Right lobe of liver (tissue), 6 donors: ENCODE data around the gene USH1C. TPM values are rescaled to one million over a fixed set of nuclear protein-coding genes. Genes with fewer than 3 reads are reported as not detected.

Experiments used
- ATAC-seq, 4 donors: fragments of 200-7000 bp; cut with Tn5 transposase; one replicate each; pipeline ENCODE4 v1.9.1; 2020; ENCODE audit warnings: mild to moderate bottlenecking in 4 of 4, moderate library complexity in 4 of 4
- DNase-seq, 3 donors: peaks; one replicate each; pipeline ENCODE4 v3.0.0-alpha.2; 2020
- H3K27ac ChIP-seq, 3 donors: fragments of 200-600 bp; one replicate each; pipeline ENCODE4 v1.8.0; 2022
- H3K27me3 ChIP-seq, 2 donors: fragments of 200-600 bp; one replicate each; pipeline ENCODE4 v1.8.0; 2022
- H3K36me3 ChIP-seq, 4 donors: fragments of 200-600 bp; sonication (generic) in 1 of 4; one replicate each; pipeline versions ENCODE4 v1.5.1 to v1.8.0; 2017 to 2022; ENCODE audit warnings: control low read depth in 1 of 4
- H3K4me1 ChIP-seq, 4 donors: fragments of 200-600 bp; sonication (generic) in 1 of 4; one replicate each; pipeline versions ENCODE4 v1.5.1 to v1.8.0; 2017 to 2022; ENCODE audit warnings: control low read depth in 1 of 4
- H3K4me3 ChIP-seq, 3 donors: fragments of 200-600 bp; one replicate each; pipeline ENCODE4 v1.8.0; 2022
- H3K9me3 ChIP-seq, 4 donors: fragments of 200-600 bp; sonication (generic) in 1 of 4; one replicate each; pipeline versions ENCODE4 v1.5.1 to v1.8.0; 2017 to 2022; ENCODE audit warnings: control low read depth in 1 of 4
- POLR2A ChIP-seq: fragments of 450-650 bp; IDR thresholded peaks from one replicate; pipeline ENCODE4 v1.6.1; 2017; ENCODE audit warnings: antibody characterized with exemption, mild to moderate bottlenecking
- WGBS: methylation state at CpG from one replicate; pipeline ENCODE4 v1.1.6; 2018; ENCODE audit warnings: low coverage, low lambda C conversion rate; ENCODE audit not compliant: insufficient coverage; ENCODE audit errors: missing lambda C conversion rate; 5-methylcytosine and 5-hydroxymethylcytosine counted together
- intact Hi-C, 2 donors: fragments of 100-400 bp; cut with DNase I; formaldehyde crosslinking; loops; one replicate each; pipeline versions ENCODE4 v1.11.2 to v1.14.1; 2022
- total RNA-seq, 6 experiments: library from RNA; depleted of rRNA in 2 of 6; stranded (reverse); fragments of >200 nt in 2 of 6; fragmentation: NEBNext Ultra II Directional in 3 of 6; extraction: Animal tissue kit (Norgen Biotek cat#: 25700) in 3 of 6; gene quantifications; one replicate each; pipeline versions ENCODE4 v1.1.0 to v1.2.4, GENCODE V29; 2016 to 2023
- TF ChIP-seq, protein P1 (sequence below), 4 donors: fragments of 200-600 bp in 3 of 4; fragments of 450-650 bp in 1 of 4; IDR thresholded peaks; one replicate each; pipeline versions ENCODE4 v1.5.1 to v1.8.0; 2016 to 2022; ENCODE audit warnings: antibody characterized with exemption in 4 of 4, mild to moderate bottlenecking in 2 of 4
- donor health status: DM: no; HTN: yes; CAD: no.
- donor health status: DM: no; HTN: no; CAD: no.
- donor health status: DM: no; HTN: no; CAD: no.
- donor health status: DM: no; HTN: yes; CAD: no.
- donor health status: DM: no; HTN: yes; CAD: no.

USH1C gene
- total RNA-seq, 6 experiments from 2014 or later: 0.15 to 1.2 (median 0.58) TPM

DNA sequence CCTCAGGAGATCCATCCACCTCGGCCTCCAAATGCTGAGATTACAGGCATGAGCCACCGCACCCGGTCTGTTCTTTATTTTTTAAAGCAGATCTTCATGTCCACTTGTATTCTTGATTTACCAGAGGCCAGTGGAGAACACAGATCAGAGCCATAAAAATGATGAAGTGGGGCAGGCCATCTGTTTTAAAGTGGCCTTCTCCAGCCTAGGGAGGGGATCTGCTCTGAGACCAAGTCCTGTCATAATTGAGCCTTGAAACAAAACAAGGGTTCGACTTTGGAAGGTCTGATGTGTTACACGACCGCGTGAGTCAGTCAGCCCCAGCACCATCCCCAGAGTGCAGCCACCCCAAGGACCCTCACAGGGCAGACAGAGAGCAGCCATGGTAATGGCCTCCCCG lies 95.1 kb downstream of the USH1C start:
- no peak for TF ChIP-seq POLR2A
- TF ChIP-seq, protein P1, sequence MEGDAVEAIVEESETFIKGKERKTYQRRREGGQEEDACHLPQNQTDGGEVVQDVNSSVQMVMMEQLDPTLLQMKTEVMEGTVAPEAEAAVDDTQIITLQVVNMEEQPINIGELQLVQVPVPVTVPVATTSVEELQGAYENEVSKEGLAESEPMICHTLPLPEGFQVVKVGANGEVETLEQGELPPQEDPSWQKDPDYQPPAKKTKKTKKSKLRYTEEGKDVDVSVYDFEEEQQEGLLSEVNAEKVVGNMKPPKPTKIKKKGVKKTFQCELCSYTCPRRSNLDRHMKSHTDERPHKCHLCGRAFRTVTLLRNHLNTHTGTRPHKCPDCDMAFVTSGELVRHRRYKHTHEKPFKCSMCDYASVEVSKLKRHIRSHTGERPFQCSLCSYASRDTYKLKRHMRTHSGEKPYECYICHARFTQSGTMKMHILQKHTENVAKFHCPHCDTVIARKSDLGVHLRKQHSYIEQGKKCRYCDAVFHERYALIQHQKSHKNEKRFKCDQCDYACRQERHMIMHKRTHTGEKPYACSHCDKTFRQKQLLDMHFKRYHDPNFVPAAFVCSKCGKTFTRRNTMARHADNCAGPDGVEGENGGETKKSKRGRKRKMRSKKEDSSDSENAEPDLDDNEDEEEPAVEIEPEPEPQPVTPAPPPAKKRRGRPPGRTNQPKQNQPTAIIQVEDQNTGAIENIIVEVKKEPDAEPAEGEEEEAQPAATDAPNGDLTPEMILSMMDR (IDR thresholded peaks at IDR 0.05): no peak
- 48% methylated on average over 2 of the region's 8 CpGs for WGBS
- Histone ChIP-seq H3K36me3 (no peaks in the 10 kb centered on the region), H3K4me3 (no peak overlapping the region), H3K27ac (no peak overlapping the region), H3K4me1 (no peaks in the 10 kb centered on the region), H3K27me3 (no peaks in the 10 kb centered on the region), H3K9me3 (no peaks in the 10 kb centered on the region)
- DNase-seq (no peak), ATAC-seq (no peak)
- intact Hi-C loops: no loop called here

DNA sequence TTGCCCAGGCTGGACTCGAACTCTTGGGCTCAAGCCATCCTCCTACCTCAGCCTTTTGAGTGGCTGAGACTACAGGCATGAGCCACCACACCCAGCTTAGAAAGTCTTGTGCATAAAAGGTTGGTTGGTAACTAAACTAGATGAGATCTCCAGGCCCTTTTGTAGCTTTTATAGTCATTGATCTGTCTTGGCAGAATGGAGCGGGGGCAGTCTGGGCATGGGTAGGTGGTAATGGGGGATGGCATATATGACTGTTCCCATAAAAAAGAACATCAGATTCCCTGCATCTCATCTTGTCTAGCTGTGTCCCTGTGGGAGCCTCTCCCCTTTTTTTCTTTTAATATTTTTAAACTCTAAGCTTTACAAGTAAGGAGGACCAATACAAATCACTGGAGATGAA lies 97.7 kb downstream of the USH1C start:
- H3K27me3 ChIP-seq: no peaks in the 10 kb centered on the region

DNA sequence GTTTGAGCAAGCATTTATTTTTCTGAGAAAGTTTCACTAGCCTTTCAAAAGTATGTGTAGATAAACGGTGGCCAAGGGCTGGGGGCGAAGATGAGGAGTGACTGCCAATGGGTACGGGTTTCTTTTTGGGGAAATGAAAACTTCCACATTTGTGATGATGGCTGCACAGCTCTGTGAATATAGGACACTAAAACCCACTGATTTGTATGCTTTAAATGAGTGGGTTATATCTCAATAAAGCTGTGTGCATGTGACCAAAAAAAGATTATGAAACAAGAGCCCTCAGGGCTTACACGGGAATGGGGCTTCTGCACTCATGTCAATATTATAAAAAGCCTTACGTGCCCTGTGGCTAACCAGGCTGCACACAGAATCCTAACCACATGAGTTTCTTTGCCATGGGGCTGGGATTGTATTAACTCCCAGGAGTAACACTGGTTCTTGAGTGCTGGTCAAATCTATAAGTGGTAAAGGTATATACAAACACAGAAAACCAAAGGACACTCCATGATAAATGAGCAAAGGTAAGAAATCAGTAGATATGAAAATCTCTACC lies 98.9 kb downstream of the USH1C start:
- no peaks in the 10 kb centered on the region for H3K36me3 ChIP-seq
- DNase-seq: no peak
- H3K9me3 ChIP-seq: no peaks in the 10 kb centered on the region
- intact Hi-C loops: no loop called here
- WGBS: 53% methylated on average over 5 of the region's 5 CpGs
- no peak overlapping the region for H3K27ac ChIP-seq
- H3K27me3 ChIP-seq: no peaks in the 10 kb centered on the region
- H3K4me1 ChIP-seq: peaks cover 0 to 7% (median 0%) of the 10 kb centered on the region in 4 donors
- TF ChIP-seq POLR2A: no peak
- TF ChIP-seq, protein P1 (IDR thresholded peaks at IDR 0.05): no peak
- H3K4me3 ChIP-seq: no peak overlapping the region
- no peak for ATAC-seq

More for the DNA sequence above, 97.7 kb downstream of the USH1C start:
- Histone ChIP-seq H3K4me1 (peaks cover 0 to 7% (median 0%) of the 10 kb centered on the region in 4 donors), H3K36me3 (no peaks in the 10 kb centered on the region), H3K9me3 (no peaks in the 10 kb centered on the region), H3K27ac (no peak overlapping the region), H3K4me3 (no peak overlapping the region)
- 64% methylated on average over 1 of the region's 2 CpGs for WGBS
- TF ChIP-seq, protein P1 (IDR thresholded peaks at IDR 0.05): no peak
- no peak for TF ChIP-seq POLR2A
- ATAC-seq (no peak), DNase-seq (no peak)
- intact Hi-C loops: no loop called here

DNA sequence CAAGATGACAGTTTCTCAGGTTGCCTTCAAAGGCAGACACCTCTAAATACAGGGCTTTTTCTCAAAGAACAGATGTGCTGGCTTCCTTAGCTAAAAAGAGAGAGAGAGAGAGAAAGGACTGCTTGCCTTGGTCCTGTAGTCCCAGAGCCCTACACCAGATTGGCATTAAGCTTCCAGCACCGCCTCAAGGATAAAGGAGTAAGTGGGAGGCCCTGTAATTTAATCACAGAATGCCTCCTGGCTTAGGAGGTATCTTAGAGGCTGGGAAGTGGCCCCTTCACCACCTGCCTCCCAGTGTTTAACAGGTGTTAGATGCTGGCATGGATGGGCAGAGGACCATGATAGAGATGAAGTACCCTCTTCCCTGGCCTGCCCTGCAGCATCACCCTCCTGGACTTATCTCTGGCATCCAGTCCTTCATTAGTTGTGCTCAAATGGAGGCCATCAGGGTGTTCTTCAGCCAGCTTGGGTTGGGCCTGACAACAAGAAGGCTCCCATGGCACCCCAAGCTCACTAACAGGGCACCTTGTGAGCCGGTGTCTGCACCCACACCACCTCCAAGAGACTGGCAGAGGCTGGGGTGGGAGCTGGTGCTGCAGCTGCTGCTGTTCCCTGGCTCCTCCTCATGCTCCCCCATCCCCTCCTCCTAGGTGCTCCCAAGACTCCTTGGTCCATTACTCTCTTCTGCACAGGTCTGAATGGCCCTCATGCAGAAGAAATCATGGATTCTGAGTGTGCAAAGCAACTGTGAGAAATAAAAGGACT lies 100.1 kb downstream of the USH1C start:
- H3K9me3 ChIP-seq: no peaks in the 10 kb centered on the region
- ATAC-seq (no peak), DNase-seq (no peak)
- WGBS: 100% methylated on average over 1 of the region's 2 CpGs
- peaks cover 0 to 7% (median 0%) of the 10 kb centered on the region in 4 donors for H3K4me1 ChIP-seq
- H3K4me3 ChIP-seq: no peak overlapping the region
- no peaks in the 10 kb centered on the region for H3K27me3 ChIP-seq
- no peak for TF ChIP-seq POLR2A
- TF ChIP-seq, protein P1 (IDR thresholded peaks at IDR 0.05): no peak
- no peak overlapping the region for H3K27ac ChIP-seq
- intact Hi-C loops: no loop called here
- H3K36me3 ChIP-seq: no peaks in the 10 kb centered on the region

Other genes with a start within 250 kb of the USH1C start
- 1 to 10 TPM in 3 of 6 experiments, under 1 TPM in 3; 0.15 to 3.2 (median 1.0) TPM for gene NCR3LG1, start 192.6 kb downstream of the USH1C start, total RNA-seq
- 1 to 10 TPM in 5 of 6 experiments, under 1 TPM in 1; 0.93 to 3.7 (median 2.0) TPM for gene KCNJ11, start 155.8 kb downstream of the USH1C start, total RNA-seq
- 1 to 10 TPM in 2 of 6 experiments, not detected in 4; 1.3 to 1.5 TPM for gene ABCC8, start 67.6 kb downstream of the USH1C start, total RNA-seq
- not detected for gene OTOG, start 2.8 kb upstream of the USH1C start, total RNA-seq
- gene MYOD1, start 175.2 kb upstream of the USH1C start, total RNA-seq: not detected
- gene KCNC1, start 190.4 kb upstream of the USH1C start, total RNA-seq: not detected